Measurements from ENCODE around the gene ATP9A.
A peak's percentile ranks its signal among the peaks of the same experiment; 100 is the strongest.
"Not testable (repeated sequence)": the region's sequence is repeated elsewhere in the genome, so short reads cannot be mapped to it uniquely, and the experiment has no call there.

ATP9A gene

GRCh38 chr20:51574248-51575033 is 193.7 kb downstream of the ATP9A start:
- no peak for DNase-seq (ENCODE audit: low spot score)

DNA sequence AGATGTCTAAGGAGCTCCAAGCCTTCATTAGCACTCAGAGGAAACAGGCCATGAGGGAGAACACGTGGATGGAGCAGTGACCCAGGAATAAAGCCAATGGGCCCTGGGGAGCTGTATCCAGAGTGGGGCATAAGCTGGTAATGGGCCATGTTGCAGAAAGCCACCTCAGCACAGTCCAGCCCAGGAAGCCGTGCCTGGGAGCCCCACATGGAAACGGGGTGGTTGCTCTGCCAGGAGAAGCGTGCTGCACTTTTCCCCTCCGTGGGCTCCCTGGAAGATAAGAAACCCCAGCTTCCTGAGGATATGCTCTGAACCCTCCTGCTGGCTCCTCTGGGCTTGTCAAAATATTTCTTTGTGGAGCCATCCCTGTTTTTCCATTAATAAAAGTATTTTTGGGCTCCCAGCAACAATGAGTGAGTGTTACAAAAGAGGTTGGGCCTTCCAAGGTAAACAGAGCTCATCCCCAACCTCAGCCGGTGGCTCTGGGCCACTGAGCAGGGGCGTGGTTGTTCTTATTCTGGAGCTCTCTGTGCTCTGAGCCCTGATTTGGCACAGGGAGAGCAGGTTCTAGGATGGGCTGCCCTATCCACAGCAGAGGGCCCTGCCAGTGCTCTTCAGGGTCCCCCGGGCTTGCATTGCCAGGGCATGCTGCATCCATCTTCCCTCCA is 194.5 kb downstream of the ATP9A start:
- no peak for DNase-seq (ENCODE audit: low spot score)

DNA sequence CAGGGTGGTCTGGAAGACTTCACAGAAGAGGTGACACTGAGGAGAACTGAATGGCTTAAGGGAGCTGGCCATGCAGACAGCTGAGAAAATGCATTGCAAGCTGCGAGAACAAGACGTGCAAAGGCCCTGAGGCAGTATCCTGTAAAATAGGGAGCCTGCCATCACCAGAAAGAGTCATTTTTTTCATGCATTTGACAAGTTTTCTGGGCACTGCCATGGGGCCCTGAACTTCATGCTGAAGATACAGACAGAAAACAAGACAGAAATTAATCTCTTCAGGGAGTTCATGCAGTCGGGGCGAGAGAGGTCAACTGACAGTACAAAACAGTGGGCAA is 196.8 kb downstream of the ATP9A start:
- no peak for DNase-seq (ENCODE audit: low spot score)

GRCh38 chr20:51570739-51571459 is 197.3 kb downstream of the ATP9A start:
- no peak for DNase-seq (ENCODE audit: low spot score)

DNA sequence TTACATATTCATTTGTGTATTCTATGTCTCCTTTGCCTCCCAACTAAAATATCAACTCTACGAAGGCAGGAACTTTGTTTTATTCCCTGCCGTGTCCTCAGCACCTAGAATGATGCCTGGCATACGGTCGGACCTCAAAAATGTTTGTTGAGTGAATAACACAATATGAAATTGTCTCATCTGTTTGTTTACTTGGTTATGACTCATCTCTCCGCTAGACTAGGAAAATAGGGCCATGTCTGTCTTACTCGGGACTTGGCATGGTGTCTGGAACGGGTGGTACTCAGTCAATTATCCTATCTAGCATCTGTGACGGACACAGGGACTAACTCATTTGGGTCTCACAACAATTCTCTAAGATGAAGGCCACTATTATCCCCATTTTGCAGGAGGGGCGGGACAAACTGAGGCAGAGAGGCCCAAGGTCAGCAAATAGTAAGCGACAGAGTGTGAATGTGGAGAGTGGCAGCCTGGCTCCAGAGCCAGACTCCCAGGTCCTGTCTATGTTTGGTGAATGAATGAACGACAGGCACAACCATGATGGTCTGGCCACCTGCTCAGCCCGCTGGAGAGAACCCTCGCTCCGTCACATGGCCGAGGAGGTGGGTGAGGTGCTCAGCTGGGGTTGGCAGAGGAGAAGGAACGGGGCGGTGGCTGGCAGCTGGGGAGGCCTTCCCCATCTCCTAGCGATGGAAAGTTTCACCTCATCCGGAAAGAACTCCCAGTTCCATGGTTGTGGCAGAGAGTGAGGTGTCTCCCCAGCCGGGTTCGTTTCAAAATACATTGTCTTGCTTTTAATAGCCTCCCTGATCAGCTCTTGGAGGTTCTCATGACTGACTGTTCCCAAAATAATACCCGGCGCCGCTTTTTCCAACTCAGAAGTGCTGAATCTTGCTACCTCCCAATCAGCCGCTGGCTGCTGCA is 198.1 kb downstream of the ATP9A start:
- no peak for DNase-seq (ENCODE audit: low spot score)

DNA sequence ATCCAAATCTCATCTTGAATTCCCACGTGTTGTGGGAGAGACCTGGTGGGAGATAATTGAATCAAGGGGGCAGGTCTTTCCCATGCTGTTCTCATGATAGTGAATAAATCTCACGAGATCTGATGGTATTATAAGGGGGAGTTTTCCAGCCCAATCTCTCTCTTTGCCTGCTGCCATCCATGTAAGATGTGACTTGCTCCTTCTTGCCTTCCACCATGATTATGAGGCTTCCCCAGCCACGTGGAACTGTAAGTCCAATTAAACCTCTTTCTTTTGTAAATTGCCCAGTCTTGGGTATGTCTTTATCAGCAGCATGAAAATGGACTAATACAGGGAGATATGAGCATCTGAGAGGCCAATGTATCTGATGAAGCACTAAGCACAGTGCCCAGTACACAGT is 199.7 kb downstream of the ATP9A start:
- not testable (repeated sequence) for DNase-seq (ENCODE audit: low spot score)

- no peak for DNase-seq (ENCODE audit: low spot score)
Observed at GRCh38 chr20:51567622-51568021, 200.6 kb downstream of the ATP9A start.

DNA sequence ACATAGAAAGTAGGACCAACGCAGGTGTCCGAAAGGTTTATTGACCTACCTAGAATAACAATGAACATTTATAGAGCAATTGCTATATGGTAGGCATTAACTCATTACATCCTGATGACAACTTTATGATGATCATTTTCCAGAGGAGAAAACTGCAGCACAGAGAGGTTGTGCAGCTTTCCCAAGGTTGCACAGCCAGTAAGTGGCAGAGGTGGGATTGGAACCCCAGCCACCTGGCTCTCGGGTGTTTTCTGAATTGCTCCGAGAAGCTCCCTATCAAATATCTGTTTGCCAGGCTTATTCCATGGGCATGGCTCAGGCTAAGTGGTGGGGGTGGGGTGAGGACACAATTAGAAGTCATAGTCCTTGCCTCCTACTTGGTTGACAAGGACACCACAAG is 201.6 kb downstream of the ATP9A start:
- no peak for DNase-seq (ENCODE audit: low spot score)

DNA sequence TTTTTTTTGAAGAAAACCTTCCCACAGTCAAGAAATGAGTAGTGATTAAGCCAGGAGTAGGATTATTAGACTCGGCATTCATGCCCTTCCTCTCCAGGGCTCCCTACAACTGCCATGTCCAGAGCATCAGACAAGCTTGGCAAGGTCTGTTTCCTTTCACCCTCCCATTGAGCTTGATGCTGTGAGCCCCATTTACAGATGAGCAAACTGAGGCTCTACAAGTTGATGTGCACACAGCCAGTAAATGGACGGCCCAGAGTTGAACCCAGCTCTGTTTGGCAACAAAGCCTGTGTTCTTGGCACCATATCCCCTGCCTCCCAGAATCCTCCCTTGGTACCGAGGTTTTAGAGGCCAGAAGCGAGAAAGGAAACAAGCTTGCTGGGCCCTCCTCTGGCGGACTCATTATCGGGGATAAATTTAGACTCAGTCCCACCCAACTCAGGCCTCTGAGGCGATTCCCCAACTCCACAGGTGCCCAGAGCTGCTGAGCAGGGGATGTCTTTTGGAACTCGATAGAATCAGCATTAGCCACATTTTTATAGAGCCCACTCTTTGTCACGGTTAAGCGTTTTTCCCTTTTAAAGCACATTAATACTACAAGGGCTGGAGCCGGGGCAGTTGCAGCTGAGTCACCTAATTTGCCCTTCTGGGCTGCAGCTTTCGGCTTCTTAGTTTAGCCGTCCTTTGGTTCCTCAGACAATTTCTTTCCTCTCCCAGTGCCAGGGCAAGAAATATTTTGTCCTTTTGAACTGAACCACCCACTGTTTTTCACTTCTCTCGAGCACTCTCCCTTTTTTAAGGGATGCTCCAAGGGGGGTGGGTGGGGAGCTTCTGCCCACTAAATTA is 202.7 kb downstream of the ATP9A start:
- DNase-seq (ENCODE audit: low spot score), result no peak

DNA sequence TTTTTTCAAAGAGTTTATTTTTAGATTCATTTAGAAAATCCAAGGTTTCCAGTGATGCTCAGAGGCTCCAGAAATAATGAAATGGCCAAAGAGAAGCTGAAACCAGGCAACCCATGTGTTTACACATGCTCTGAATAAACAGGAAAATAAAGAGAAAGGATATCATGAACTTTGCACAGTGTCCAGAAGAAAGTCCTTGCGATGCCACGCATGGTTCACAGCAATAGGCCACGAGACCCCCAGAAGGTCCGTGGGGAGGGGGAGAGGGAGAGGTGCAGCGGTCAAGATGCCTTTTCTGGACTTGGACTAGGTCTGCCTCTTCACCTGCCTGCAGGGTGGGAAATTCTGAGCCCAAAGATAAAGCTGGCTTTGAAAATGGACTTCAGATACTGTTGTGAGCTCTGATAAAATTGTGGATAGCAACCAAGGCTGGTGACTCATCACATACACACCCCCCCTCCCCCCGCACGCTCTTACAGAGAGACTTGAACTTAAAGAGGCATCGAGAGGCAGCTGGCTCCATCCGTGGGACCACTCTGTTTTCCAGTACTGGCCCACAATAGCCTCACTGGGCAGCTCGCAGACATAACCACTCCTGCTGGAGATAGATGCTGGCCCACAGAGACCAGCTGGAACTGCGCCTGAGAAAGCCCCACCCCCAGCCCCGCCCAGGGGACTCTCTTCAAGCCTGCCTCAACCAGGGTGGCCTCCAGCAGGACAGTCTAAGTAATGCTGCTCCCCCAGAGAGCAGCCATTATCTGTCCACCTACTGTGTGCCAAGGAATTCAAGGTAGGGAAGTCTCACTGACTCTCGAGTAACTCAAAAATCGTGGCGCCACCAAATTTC is 204.5 kb downstream of the ATP9A start:
- no peak for DNase-seq (ENCODE audit: low spot score)

GRCh38 chr20:51563174-51563485 is 205.1 kb downstream of the ATP9A start:
- DNase-seq (ENCODE audit: low spot score), result no peak

- DNase-seq (ENCODE audit: low spot score), result no peak
Observed at GRCh38 chr20:51562332-51563173, 205.6 kb downstream of the ATP9A start.

GRCh38 chr20:51562027-51562331 is 206.2 kb downstream of the ATP9A start:
- no peak for DNase-seq (ENCODE audit: low spot score)

- DNase-seq (ENCODE audit: low spot score), result no peak
Observed at GRCh38 chr20:51560550-51561307, 207.5 kb downstream of the ATP9A start.

GRCh38 chr20:51560042-51560441 is 208.1 kb downstream of the ATP9A start:
- DNase-seq (ENCODE audit: low spot score), result no peak

DNA sequence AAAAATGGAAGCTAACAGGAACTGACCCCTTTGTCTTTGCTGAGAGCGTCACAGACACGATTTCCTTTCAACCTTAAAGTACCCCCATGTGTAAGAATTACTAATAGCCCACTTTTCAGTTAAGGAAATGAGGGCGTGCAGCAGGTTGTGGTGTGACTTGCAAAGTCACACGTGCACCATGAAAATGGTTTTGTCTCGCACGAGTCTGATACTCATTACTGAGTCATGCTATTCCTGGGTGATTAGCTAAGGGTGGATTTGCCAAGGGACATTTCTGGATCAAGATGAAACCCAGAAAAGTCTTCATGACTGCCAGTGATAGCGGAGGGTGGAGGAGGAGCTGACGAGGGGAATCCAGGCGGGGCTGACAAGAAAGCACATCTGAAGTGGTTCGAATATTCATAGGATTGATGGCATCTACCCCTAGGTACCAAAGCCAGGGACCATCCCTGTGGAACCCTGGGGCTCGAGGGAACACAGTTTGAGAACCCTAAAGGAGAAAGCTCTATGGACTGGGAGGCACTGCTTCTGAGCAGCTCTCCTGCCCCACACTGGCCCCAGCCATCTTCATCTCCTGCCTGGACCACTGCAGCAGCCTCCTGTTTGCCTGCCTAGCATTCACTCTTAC is 213.5 kb downstream of the ATP9A start:
- peak; percentile 36 for DNase-seq (ENCODE audit: low spot score)

GRCh38 chr20:51553897-51554486 is 214.2 kb downstream of the ATP9A start:
- no peak for DNase-seq (ENCODE audit: low spot score)

GRCh38 chr20:51551186-51551585 is 217.0 kb downstream of the ATP9A start:
- DNase-seq (ENCODE audit: low spot score), result no peak
